Measurements from ENCODE around the gene GTF2IRD1. TPM values are rescaled to one million over a fixed set of nuclear protein-coding genes. Genes with fewer than 3 reads are reported as not detected.

GTF2IRD1 gene
- total RNA-seq, 1 donor from 2014 or later: 7.5 TPM

DNA sequence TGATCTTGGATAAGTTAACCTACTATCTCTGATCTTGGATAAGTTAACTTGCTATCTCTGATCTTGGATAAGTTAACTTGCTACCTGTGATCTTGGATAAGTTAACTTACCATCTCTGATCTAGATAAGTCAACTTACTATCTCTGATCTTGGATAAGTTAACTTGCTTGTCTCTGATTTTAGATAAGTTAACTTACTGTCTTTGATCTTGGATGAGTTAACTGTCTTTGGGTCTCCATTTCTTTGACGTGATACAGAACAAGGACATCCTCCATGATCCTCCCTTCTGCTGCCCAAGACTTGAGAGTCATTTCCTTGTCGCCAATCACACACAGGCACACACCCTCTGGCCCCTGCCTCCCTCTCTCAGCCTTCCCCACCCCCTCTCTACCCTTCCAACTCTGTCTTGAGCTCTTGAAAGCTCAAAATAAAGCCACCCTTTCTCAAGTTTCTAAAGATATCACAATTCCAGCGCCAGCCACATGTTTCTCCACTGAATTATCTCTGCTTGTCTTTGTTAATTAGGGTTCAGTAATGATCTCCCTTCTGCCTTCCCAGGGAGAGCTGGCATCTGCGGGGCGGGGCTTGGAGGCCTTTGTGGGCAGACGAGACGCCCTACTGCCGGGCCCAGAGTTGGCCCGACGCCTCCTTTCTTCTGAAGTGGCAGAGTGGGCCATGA, 118.7 kb downstream of the GTF2IRD1 start:
- H3K36me3 ChIP-seq: no peaks in the 10 kb centered on the region
- intact Hi-C loops (cut with DNase I): loop anchor here (10.0 kb wide), 1 partner anchor 52 kb away; no protein-coding TSS in a partner anchor
- DNase-seq (ENCODE audit: low spot score in 2 of 2): no peak
- no peaks in the 10 kb centered on the region for H3K27me3 ChIP-seq
- no peak overlapping the region for H3K4me3 ChIP-seq
- no peaks in the 10 kb centered on the region for H3K9me3 ChIP-seq
- H3K4me1 ChIP-seq: no peaks in the 10 kb centered on the region
- TF ChIP-seq, protein P1, sequence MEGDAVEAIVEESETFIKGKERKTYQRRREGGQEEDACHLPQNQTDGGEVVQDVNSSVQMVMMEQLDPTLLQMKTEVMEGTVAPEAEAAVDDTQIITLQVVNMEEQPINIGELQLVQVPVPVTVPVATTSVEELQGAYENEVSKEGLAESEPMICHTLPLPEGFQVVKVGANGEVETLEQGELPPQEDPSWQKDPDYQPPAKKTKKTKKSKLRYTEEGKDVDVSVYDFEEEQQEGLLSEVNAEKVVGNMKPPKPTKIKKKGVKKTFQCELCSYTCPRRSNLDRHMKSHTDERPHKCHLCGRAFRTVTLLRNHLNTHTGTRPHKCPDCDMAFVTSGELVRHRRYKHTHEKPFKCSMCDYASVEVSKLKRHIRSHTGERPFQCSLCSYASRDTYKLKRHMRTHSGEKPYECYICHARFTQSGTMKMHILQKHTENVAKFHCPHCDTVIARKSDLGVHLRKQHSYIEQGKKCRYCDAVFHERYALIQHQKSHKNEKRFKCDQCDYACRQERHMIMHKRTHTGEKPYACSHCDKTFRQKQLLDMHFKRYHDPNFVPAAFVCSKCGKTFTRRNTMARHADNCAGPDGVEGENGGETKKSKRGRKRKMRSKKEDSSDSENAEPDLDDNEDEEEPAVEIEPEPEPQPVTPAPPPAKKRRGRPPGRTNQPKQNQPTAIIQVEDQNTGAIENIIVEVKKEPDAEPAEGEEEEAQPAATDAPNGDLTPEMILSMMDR (IDR thresholded peaks at IDR 0.05): no peak
- H3K27ac ChIP-seq: no peak overlapping the region

DNA sequence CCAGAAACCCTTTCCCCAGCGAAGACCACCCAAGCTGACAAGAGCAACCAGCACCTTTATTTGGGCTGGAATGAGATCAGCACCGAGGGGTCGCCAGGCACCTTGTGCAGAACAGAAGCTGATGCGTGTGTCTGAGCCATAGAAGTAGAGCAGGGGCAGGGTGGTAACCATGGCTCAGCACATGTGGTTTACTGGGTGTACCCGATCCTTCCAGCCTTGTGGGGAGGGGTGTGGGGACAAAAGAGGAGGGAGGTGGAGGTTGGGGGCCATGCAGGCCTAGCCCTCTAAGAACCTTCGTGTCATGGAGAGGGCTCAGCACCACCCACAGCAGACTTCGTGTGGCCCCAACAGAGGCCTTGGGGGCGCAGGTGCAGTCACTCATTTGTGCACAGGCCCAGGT, 119.8 kb downstream of the GTF2IRD1 start:
- no peak for DNase-seq (ENCODE audit: low spot score in 2 of 2)
- TF ChIP-seq, protein P1 (IDR thresholded peaks at IDR 0.05): no peak
- Histone ChIP-seq H3K4me3 (no peak overlapping the region), H3K27me3 (no peaks in the 10 kb centered on the region), H3K9me3 (no peaks in the 10 kb centered on the region), H3K27ac (no peak overlapping the region), H3K4me1 (no peaks in the 10 kb centered on the region), H3K36me3 (no peaks in the 10 kb centered on the region)
- intact Hi-C loops (cut with DNase I): loop anchor here (10.0 kb wide), 1 partner anchor 51 kb away; no protein-coding TSS in a partner anchor

DNA sequence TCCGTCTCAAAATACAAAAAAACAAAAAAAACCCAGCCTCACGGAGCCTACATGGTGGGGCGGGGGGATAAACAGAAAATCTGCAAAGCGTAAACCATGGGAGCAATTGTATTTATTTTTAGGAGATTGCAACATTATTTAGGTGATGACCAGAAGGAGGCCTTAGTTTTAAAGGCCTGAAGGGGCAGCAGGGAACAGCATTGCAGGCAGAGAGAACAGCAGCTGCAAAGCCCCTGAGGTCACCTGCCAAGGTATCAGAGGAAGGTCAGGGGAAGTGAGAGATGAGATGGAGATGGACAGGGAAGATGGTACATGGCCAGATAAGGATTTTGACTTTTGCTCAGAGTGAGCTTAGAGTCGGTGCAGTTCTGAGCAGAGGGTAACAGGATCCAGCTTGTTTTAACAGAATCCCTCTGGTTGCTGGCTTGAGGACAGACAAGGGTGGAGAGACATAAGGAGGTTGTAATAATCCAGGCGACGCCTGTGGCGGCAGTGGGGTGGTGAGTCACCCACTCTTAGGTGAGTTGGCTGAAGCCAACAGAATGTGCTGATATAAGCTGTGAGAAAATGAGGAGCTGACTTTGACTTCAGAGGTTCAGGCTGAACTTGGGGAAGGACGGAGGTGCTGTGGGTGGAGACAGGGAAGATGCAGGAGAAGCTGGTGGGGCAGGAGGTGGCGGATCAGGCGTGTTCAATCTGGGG, 121.5 kb downstream of the GTF2IRD1 start:
- Histone ChIP-seq H3K27me3 (no peaks in the 10 kb centered on the region), H3K27ac (no peak overlapping the region), H3K9me3 (no peaks in the 10 kb centered on the region), H3K4me3 (no peak overlapping the region), H3K4me1 (peaks cover 0 to 6% of the 10 kb centered on the region in 2 donors), H3K36me3 (no peaks in the 10 kb centered on the region)
- no peak for DNase-seq (ENCODE audit: low spot score in 2 of 2)
- intact Hi-C loops (cut with DNase I): loop anchor here (10.0 kb wide), 1 partner anchor 50 kb away; no protein-coding TSS in a partner anchor
- TF ChIP-seq, protein P1 (IDR thresholded peaks at IDR 0.05): no peak

DNA sequence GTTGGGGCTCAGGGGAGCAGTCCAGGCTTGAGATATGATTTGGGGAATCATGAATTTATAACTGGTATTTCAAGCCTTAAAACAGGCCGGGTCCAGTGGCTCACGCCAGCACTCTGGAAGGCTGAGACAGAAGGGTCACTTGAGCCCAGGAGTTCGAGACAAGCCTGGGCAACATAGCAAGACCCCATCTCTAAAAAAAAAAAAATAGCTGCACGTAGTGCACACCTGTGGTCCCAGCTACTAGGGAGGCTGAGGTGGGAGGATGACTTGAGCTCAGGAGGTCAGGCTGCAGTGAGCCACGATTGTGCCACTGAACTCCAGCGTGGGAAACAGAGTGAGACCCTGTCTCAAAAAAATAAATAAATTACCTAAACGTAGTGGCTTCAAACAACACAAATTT, 122.1 kb downstream of the GTF2IRD1 start:
- H3K27me3 ChIP-seq: no peaks in the 10 kb centered on the region
- TF ChIP-seq, protein P1 (IDR thresholded peaks at IDR 0.05): no peak
- H3K9me3 ChIP-seq: no peaks in the 10 kb centered on the region
- no peak overlapping the region for H3K4me3 ChIP-seq
- no peak overlapping the region for H3K27ac ChIP-seq
- H3K4me1 ChIP-seq: peaks cover 0 to 11% of the 10 kb centered on the region in 2 donors
- no peaks in the 10 kb centered on the region for H3K36me3 ChIP-seq
- DNase-seq (ENCODE audit: low spot score in 2 of 2): no peak
- intact Hi-C loops (cut with DNase I): loop anchor here (10.0 kb wide), 1 partner anchor 49 kb away; no protein-coding TSS in a partner anchor

DNA sequence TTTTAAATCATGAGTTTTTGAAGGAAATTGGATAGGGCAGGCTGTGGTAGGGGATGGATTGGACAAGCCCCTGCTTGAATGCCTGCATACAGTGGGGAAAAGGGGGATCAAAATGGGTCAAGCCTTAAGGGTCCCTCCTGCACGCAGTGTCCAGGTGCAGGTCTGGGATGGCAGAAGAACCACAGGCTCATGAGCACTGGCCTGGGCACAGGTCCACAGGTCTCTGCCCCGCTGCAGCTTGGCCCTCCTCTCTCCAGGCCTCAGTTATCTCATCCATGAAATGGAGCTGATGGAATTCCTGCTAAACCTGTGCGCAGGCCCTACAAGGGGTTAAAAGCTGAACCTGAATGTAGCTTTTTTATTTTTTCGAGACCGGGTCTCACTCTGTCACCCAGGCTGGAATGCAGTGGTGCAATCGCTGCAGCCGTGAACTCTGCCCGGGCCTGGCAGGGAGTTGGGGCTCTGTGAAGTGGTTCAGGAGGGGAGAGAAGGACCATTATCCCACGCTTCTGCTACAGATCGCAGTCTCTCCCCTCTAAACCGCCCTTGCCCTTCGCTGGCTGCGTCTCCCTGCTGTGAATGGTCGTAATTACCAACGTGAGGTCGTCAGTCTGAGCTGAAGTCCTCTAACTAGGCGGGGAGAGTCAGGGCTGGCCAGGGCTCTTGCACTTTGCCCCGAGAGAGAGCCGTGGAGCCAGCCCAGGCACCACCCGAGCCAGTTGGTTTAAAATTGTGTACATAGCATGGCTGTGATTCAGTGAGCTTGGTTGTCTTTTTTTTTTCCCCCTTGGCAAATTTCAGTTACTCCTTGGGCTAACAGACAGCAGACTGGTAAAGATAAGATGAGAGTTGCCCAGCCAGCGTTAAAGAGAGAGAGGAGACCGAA, 126.3 kb downstream of the GTF2IRD1 start:
- H3K36me3 ChIP-seq: no peaks in the 10 kb centered on the region
- TF ChIP-seq, protein P1 (IDR thresholded peaks at IDR 0.05): no peak
- DNase-seq (ENCODE audit: low spot score in 2 of 2): peak in 1 of 2 donors; percentile 72
- peak overlapping the region in 1 of 2 donors; percentile 44 for H3K4me3 ChIP-seq
- intact Hi-C loops (cut with DNase I): loop anchor here (10.0 kb wide), 1 partner anchor 45 kb away; no protein-coding TSS in a partner anchor
- H3K27me3 ChIP-seq: no peaks in the 10 kb centered on the region
- H3K4me1 ChIP-seq: peaks cover 0 to 12% of the 10 kb centered on the region in 2 donors
- peak overlapping the region; percentile 66 to 71 for H3K27ac ChIP-seq
- no peaks in the 10 kb centered on the region for H3K9me3 ChIP-seq
